Urothelium cell line (cell line): Measurements from ENCODE around the gene C16orf90.
"Not testable (repeated sequence)": the region's sequence is repeated elsewhere in the genome, so short reads cannot be mapped to it uniquely, and the experiment has no call there.

Experiments
- DNase-seq: peaks from one replicate; pipeline ENCODE4 v3.0.0; 2011; ENCODE audit warnings: low spot score, mixed read lengths
- FAIRE-seq: peaks from 2 replicates; lab custom pipeline; 2011; peaks lifted over from hg19 to GRCh38; lab: Jason Lieb, UNC

The C16orf90 gene

GRCh38 chr16:3495176-3495575 is at the start of gene C16orf90:
Gene C16orf90 (minus strand): TSS chr16:3495489. CDS start chr16:3495421, 68 bp downstream.
- no peak for FAIRE-seq

GRCh38 chr16:3542601-3543373 is 47.5 kb upstream of the C16orf90 start:
- DNase-seq (no peak), FAIRE-seq (no peak)

More at GRCh38 chr16:3495176-3495575, at the start of gene C16orf90:
- no peak for DNase-seq

- no peak for DNase-seq
- no peak for FAIRE-seq
Measured at GRCh38 chr16:3541527-3542155, 46.4 kb upstream of the C16orf90 start.

GRCh38 chr16:3538222-3538621 is 42.9 kb upstream of the C16orf90 start:
- FAIRE-seq = no peak

GRCh38 chr16:3536851-3537250 is 41.6 kb upstream of the C16orf90 start:
- DNase-seq = no peak
- FAIRE-seq = no peak

More at GRCh38 chr16:3538222-3538621, 42.9 kb upstream of the C16orf90 start:
- DNase-seq = no peak

- FAIRE-seq (no peak), DNase-seq (no peak)
Measured at GRCh38 chr16:3536271-3536731, 41.0 kb upstream of the C16orf90 start.

- FAIRE-seq (no peak), DNase-seq (no peak)
Measured at GRCh38 chr16:3534126-3534525, 38.8 kb upstream of the C16orf90 start.

GRCh38 chr16:3532741-3533140 is 37.5 kb upstream of the C16orf90 start:
- FAIRE-seq (no peak), DNase-seq (no peak)

- no peak for DNase-seq
- FAIRE-seq = no peak
Measured at GRCh38 chr16:3530371-3530914, 35.2 kb upstream of the C16orf90 start.

- FAIRE-seq (no peak), DNase-seq (no peak)
Measured at GRCh38 chr16:3529175-3529574, 33.9 kb upstream of the C16orf90 start.

GRCh38 chr16:3528406-3528805 is 33.1 kb upstream of the C16orf90 start:
- FAIRE-seq (peak; percentile 32), DNase-seq (no peak)

GRCh38 chr16:3527216-3527829 is 32.0 kb upstream of the C16orf90 start:
- DNase-seq, FAIRE-seq: not testable (repeated sequence)

- FAIRE-seq = no peak
Measured at GRCh38 chr16:3525951-3526350, 30.7 kb upstream of the C16orf90 start.

GRCh38 chr16:3523281-3523680 is 28.0 kb upstream of the C16orf90 start:
- DNase-seq = no peak
- peak; percentile 5 for FAIRE-seq

More at GRCh38 chr16:3525951-3526350, 30.7 kb upstream of the C16orf90 start:
- no peak for DNase-seq

- FAIRE-seq (no peak), DNase-seq (no peak)
Measured at GRCh38 chr16:3520841-3521240, 25.6 kb upstream of the C16orf90 start.

GRCh38 chr16:3520413-3520812 is 25.1 kb upstream of the C16orf90 start:
- no peak for DNase-seq
- FAIRE-seq = no peak

GRCh38 chr16:3519581-3519980 is 24.3 kb upstream of the C16orf90 start:
- FAIRE-seq (no peak), DNase-seq (no peak)

GRCh38 chr16:3518986-3519348 is 23.7 kb upstream of the C16orf90 start:
- no peak for FAIRE-seq
- no peak for DNase-seq

GRCh38 chr16:3518292-3518985 is 23.1 kb upstream of the C16orf90 start:
- no peak for FAIRE-seq
- DNase-seq = no peak

- DNase-seq (no peak), FAIRE-seq (no peak)
Measured at GRCh38 chr16:3515897-3516296, 20.6 kb upstream of the C16orf90 start.

GRCh38 chr16:3514621-3515020 is 19.3 kb upstream of the C16orf90 start:
- FAIRE-seq (no peak), DNase-seq (no peak)
